GM19099 (cell line): ENCODE measurements around the gene LAMA3.

ENCODE experiments used
- POLR2A ChIP-seq: IDR thresholded peaks from 3 replicates; pipeline ENCODE4 v1.6.1; 2011; ENCODE audit warnings: low read depth; ENCODE audit not compliant: insufficient read length; ENCODE audit errors: extremely low read depth

LAMA3 gene

DNA sequence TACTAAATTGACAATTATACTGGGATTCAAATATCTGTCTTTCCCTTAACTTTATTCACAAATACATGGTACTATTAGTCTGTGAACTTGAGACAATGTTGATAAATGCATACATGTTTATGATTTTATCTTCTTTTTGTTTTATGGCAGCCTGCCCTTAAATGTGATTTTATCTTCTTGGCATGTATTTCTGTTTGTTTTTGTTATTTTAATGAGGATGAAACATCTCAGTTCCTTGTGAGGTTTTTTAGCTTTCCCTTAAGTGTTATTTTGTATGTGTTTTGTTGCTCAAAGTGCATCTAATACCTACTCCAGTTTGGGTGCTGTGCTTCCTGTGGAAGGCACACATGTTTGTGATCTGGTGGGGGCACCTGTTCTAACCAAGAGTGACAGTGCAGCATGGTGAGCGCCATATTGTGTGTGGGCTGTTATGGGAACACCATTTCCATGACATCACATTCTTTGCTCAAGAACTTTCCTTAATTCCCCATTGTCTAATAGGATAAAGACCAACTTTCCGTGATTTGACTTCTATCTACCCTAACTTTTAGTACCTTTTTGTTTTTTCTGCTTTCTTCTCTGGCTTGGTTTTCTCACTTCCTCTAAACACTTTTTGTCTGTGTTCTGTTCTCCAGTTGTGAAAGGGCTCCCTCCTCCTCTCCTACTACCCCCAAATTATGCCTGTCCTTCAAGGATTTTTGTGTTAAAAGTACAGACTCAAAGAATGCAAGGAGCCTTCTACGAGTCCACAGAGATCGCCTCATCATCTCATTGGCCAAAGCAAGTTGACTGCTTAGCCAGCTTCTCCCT is 163.2 kb downstream of the LAMA3 start:
- TF ChIP-seq POLR2A: no peak

DNA sequence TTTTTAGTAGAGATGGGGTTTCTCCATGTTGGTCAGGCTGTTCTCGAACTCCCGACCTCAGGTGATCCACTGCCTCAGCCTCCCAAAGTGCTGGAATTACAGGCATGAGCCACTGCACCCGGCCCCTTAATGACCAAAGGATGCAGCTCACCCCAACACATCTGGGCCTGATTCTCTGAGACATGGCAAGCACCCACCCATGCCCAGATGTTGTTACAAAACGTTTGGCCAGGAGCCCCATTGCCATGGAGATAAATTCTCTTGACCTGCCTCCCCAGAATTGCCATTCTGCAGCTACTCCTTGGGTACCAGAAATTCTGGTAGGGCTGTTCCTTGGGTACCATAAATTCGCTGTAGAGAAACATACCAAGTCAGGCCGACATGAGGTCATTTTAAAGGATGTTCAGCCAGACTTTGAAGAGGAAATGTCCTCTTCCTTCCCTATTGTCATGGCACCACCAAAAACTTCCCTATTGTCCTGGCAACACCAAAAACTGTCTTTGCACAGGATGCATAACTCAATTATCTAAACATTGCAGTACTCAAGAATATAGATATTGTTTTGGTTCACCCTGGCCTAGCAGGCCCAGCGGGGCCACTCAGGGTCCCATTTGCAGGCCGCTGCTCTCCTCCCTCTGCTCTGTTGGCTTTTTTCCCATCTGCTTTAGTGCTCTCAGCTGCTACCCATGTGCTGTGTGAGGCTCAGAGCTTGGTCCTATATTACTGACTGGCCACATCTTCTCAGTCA is 164.4 kb downstream of the LAMA3 start:
- TF ChIP-seq POLR2A: no peak

DNA sequence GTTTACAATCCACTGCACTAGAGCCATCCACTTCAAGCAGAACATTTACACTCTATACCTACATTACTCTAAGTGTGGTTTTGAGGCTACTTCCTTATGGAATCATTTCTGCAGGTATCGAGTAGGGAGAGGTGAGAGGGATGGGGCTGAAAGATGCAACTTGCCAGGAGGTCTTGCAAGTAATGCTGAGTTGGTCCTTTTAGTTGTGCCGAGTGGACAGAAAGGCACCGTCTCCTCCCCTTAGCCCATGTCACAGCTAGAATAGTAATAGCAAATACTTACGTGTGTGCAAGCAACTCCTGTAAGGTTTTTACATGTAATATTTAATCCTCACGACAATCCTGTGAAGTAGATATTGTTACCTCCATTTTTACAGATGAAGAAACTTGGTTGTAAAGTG is 166.5 kb downstream of the LAMA3 start:
- no peak for TF ChIP-seq POLR2A

DNA sequence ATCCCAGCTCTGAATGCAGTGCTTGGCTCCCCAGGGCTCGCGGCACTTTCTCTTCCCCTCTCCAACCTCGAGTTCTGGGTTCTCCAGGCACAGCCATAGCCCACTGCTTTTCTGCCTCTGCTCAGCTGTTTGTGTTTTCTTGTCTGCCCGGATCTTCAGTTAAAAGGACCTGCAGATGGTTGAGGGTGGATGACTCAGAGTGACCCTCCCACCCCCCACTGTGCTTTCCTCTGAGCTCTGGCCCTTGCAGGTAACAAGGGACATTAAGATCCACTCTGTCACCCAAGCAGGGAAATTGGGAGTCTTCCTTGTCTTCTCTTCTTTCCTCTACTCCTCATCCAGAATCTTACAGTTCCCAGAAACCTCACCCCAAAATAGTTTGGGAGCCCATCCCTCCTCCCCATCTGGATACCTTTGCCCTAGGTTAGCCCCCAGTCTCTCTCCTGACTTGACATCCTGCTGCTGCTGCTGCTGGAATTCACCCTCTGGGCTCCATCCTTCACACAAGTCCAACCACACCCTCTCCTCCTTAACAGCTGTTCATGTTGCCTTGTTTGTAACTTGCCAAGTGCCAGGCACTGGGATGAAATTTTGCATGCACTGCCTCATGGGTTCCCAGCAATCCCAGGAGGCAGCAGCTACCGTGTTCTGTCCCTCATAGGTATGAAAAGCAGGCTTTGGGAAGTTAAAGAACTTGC is 167.4 kb downstream of the LAMA3 start:
- no peak for TF ChIP-seq POLR2A

DNA sequence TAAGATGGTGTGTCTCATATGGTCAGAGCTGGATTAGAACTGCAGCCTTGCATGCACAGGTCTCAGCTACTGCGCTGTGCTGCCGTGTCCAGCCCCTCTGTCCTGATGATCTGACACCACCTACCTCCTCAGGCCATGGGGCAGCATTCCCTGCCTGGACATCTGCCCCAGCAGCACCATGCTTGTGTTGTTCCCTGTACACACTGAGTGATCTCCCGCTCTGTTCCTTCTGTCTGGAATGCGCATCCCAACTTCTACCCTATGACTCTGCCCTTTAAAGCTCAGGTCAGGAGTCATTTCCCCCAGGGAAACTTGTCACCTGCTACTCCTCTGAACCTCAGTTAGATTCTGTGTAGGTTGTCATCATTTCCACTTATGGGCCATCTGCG is 167.9 kb downstream of the LAMA3 start:
- TF ChIP-seq POLR2A: no peak

DNA sequence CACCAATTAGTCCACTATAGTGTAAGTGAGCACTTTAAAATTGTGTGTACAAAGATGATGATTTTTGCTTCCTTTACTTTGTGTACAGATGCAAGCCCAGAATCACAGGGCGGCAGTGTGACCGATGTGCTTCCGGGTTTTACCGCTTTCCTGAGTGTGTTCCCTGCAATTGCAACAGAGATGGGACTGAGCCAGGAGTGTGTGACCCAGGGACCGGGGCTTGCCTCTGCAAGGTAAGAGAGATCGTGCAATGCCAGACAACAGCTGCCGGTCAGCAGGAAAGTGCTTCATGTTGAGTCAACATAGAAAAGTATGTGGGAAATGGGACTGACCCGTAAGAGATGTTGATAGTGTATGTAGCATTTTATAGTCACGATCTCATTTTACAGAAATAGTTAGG is 168.5 kb downstream of the LAMA3 start:
- TF ChIP-seq POLR2A: no peak

DNA sequence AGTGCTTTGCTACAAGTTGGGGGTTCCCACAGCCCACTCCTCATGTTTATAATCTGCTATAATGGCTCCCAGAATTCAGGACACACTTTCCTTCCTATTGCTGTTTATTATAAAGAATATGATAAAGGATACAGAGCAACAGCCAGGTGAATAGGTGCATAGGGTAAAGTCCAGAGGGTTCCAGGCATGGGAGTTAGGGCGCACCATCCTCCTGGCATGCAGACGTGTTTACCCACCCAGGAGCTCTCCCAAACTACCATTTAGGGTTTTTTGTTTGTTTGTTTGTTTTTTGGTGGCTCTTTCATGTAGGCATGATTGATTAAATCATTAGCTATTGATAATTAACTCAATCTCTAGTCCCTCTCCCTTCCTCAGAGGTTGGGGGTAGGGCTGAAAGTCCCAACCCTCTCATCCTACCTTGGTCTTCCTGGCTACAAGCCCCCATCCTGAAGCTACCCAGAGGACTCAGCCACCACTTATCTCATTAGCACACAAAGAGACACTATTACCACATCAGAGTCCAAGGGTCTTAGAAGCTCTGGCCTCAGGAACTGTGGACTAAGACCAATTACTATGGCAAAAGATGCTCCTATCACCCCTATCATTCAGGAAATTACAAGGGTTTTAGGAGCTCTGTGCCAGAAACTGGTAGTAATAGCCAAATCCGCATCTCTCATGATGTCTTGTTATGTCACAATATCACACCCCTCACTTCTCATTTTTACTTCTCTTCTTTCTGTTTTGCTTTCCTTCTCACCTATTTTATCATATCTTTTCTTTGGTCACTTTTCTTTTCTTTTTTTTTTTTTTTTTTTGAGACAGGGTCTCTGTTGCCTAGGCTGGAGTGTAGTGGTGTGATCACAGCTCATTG is 170.4 kb downstream of the LAMA3 start:
- TF ChIP-seq POLR2A: no peak

DNA sequence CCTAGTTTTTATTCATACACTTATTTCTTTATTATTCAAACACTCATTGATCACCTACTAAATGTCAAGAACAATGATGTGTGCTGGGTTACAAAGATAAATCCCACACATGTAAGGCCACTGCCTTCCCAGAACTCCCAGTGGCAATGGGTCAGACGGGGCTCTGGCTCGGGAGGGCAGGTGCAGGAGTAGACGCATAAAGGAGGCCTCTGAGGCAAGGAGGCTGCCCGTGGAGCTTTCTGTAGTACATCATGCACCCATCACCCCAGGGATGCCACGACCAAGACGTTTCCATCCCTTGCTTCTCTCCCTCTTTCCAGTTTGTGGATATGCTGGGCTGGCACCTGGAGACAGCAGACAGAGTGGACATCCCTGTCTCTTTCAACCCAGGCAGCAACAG is 172.1 kb downstream of the LAMA3 start:
- TF ChIP-seq POLR2A: no peak

DNA sequence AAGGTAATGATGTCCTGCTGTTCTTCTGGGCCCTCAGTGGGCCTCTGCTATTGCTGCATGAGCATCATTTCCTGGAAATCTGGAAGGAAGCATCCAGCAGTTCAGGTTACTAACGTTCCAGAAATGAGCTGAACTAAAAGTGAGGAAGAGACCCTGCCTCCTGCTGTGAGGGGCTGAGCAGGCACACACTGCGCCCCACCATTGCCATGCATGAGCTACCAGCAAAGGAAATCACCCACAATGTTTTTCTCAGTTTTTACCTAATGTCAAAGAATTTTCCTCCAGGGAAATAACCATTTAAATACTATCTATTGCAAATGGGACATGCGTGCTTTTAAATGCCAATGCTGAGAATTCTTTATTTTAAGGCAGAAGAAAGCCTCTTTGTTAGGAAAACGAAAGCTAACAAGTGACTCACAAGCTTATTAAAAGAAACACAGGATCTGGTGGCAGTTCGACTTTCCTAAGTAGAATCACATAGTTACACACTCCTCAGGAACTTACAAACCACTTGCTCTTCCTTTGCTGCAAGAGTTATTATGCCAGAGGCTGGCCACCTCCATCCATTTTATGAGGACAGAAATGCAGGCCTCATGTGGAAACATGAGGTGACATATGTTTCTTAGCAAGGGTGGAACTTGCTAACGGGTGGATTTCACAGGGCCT is 172.7 kb downstream of the LAMA3 start:
- no peak for TF ChIP-seq POLR2A

DNA sequence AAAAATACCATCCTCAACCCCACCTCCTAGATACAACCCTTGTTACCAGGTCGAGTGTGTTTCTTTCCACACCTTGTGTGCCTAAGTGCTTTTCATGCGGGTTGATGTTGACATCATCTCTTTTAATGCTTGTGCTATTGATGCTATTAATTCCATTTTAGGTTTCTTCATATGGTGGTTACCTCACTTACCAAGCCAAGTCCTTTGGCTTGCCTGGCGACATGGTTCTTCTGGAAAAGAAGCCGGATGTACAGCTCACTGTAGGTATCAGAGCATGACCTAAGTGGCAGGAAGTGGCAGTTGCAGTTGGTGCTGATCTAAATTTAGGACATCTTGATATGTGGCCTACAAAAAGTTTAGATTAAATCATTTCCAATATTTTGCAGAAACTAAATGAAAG is 175.4 kb downstream of the LAMA3 start:
- TF ChIP-seq POLR2A: no peak

DNA sequence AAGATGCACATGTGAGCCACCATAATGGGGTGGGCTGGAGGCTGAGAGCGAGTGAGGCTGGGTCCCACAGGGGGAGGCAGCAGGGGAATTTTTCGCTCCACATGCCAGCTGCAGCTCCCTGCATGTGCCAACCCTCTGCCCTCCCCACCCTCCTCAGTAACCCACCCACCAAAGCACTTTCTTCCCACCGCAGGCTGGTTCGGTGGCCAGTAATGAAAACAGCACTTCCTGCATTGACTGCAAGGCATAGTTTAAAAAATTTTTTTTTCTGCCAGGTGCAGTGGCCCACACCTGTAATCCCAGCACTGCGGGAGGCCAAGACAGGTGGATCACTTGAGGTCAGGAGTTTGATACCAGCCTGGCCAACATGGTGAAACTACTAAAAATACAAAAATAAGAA is 177.8 kb downstream of the LAMA3 start:
- TF ChIP-seq POLR2A: no peak

DNA sequence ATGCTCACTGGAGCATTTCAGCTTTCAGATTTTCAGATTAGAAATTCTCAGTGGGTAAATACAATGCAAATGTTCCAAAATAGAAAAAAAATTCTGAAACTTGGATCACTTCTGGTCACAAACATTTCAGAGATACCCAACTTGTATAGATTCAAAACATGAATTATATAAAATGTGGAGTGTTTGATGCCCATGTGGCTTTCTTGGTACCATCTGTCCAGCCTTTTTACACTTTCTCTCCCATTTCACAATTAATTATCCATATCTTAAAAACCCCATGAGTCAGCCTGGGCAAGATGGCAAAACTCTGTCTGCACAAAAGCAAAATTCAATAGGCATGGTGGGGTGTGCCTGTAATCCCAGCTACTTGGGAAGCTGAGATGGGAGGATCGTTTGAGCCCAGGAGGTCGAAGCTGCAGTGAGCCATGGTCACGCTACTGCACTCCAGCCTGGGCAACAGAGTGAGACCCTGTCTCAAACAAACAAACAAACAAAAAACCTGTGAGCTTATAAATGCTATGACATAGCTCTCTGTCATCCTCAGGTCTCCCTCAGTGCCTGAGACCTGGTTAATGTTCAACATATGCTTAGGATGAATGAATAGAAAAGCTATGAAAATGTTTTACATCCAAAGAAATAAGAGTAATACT is 179.0 kb downstream of the LAMA3 start:
- TF ChIP-seq POLR2A: no peak

DNA sequence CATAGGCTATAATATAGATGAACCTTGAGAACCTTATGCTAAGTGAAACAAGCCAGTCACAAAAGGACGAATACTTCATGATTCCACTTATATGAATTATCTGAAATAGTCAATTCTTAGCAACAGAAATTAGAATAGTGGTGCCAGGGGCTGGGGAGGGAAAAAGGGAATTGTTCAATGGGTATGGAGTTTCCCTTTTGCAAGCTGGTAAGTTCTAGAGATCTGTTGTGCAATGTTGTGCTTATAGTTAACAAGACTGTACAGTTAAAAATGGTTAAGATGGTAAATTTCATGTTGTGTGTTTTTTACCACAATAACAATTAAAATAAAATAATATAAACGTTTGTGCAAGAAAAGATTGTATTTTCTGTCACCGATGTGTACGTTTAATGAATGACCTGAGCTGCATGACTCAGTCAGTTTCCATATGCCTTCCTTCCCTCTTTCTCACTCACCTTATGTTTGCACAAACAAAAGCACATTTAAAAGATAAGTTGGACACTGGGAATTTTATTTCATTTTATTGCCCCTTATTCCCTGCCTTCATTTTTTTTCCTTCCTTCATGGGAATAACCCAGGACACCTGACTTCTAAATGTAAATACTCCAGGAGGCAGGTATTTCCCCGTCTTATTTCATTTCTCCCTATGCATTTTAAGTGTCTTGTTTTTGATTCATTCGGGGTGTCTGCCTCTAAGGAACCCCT is 181.6 kb downstream of the LAMA3 start:
- no peak for TF ChIP-seq POLR2A
